Transverse colon (tissue), 4 donors: ENCODE results near the gene WDR45. TPM values are rescaled to one million over a fixed set of nuclear protein-coding genes. Genes with fewer than 3 reads are reported as not detected.

Experiments
- DNase-seq: peaks from one replicate; pipeline ENCODE4 v3.0.0-alpha.2; 2019
- H3K27ac ChIP-seq, 4 donors: fragments of 200-600 bp; sonication (generic); 2 replicates each; pipeline ENCODE4 v1.5.1; 2016 to 2018; ENCODE audit warnings: inconsistent platforms in 4 of 4
- H3K27me3 ChIP-seq: fragments of 200-600 bp; sonication (generic); 2 replicates; pipeline ENCODE4 v1.5.1; 2017; ENCODE audit warnings: inconsistent platforms
- H3K36me3 ChIP-seq, 4 donors: fragments of 200-600 bp; sonication (generic); 2 replicates each; pipeline ENCODE4 v1.5.1; 2017 to 2019; ENCODE audit warnings: inconsistent platforms in 4 of 4
- H3K4me1 ChIP-seq, 4 donors: fragments of 200-600 bp; sonication (generic); 2 replicates each; pipeline ENCODE4 v1.5.1; 2017 to 2020; ENCODE audit warnings: inconsistent platforms in 4 of 4
- H3K4me3 ChIP-seq, 4 donors: fragments of 200-600 bp; sonication (generic); 1 replicate in 1 of 4; 2 replicates in 3 of 4; pipeline versions ENCODE4 v1.5.1 to v1.6.1; 2017 to 2019; ENCODE audit warnings: inconsistent platforms in 4 of 4
- H3K9me3 ChIP-seq, 2 donors: fragments of 200-600 bp; sonication (generic); 2 replicates each; pipeline ENCODE4 v1.5.1; 2017 to 2019; ENCODE audit warnings: inconsistent platforms in 2 of 2
- CTCF ChIP-seq, 5 experiments: fragments of 200-600 bp in 3 of 5; fragments of 450-650 bp in 2 of 5; sonication (generic) in 3 of 5; IDR thresholded peaks; 1 replicate in 2 of 5; 2 replicates in 3 of 5; pipeline ENCODE4 v1.5.1; 2016 to 2017; ENCODE audit warnings: antibody characterized with exemption in 5 of 5, inconsistent platforms in 3 of 5, mild to moderate bottlenecking in 2 of 5, moderate library complexity in 1 of 5
- EP300 ChIP-seq: sonication (generic); formaldehyde crosslinking; IDR thresholded peaks from one replicate; pipeline ENCODE4 v1.6.1; 2017; ENCODE audit warnings: antibody characterized with exemption, low read depth
- POLR2A ChIP-seq: fragments of 450-650 bp; IDR thresholded peaks from one replicate; pipeline ENCODE4 v1.6.1; 2016; ENCODE audit warnings: antibody characterized with exemption, mild to moderate bottlenecking, moderate library complexity
- POLR2AphosphoS5 ChIP-seq, 3 donors: sonication (generic); formaldehyde crosslinking; IDR thresholded peaks; one replicate each; pipeline ENCODE4 v1.6.1; 2016; ENCODE audit warnings: antibody characterized with exemption in 3 of 3
- WGBS, 2 donors: methylation state at CpG; one replicate each; pipeline ENCODE4 v1.1.5; 2018; ENCODE audit warnings: low coverage in 1 of 2; 5-methylcytosine and 5-hydroxymethylcytosine counted together
- in situ Hi-C, 4 donors: fragments of 200-750 bp; cut with MboI; loops; one replicate each; pipeline versions ENCODE4 v1.15.0 to v1.15.1; 2017; ENCODE audit warnings: low sequenced_read_pairs in 3 of 4, low pct_ligation_motif_present in 1 of 4, low pct_unique_long_range_greater_than_20kb in 1 of 4
- intact Hi-C: fragments of 100-400 bp; cut with DNase I; formaldehyde crosslinking; loops from one replicate; pipeline ENCODE4 v1.15.1; 2023; ENCODE audit warnings: low total_unique reads
- total RNA-seq, 4 donors: library from RNA; depleted of rRNA; stranded (reverse); fragments of >200 nt; gene quantifications; one replicate each; pipeline ENCODE4 v1.1.0, GENCODE V29; 2016

Gene WDR45
- total RNA-seq, 4 donors from 2014 or later = 73.5 to 205 (median 117) TPM

- in situ Hi-C loops (no loop called here), intact Hi-C loops (no loop called here)
- TF ChIP-seq POLR2AphosphoS5 (IDR thresholded peaks at IDR 0.05) (no peak), CTCF (IDR thresholded peaks at IDR 0.05) (no peak), POLR2A (no peak), EP300 (no peak)
- Histone ChIP-seq H3K4me3 (peak overlapping the region in 3 of 4 donors; percentile 20 to 48 (median 23)), H3K4me1 (peaks cover 0 to 16% (median 2%) of the 10 kb centered on the region in 4 donors), H3K27ac (peak overlapping the region; percentile 59 to 86 (median 70)), H3K9me3 (no peaks in the 10 kb centered on the region), H3K36me3 (no peaks in the 10 kb centered on the region), H3K27me3 (no peaks in the 10 kb centered on the region)
- peak; percentile 55 for DNase-seq
- WGBS, 2 donors = 69% methylated on average over 63 of the region's 63 CpGs; no CpG with 5 or more reads in 1 of the 2 donors
Measured at GRCh38 chrX:49071877-49072711, 7.6 kb downstream of the WDR45 start.

GRCh38 chrX:49070988-49071387 is 8.7 kb downstream of the WDR45 start:
- WGBS, 2 donors = 81% methylated on average over 4 of the region's 4 CpGs; no CpG with 5 or more reads in 1 of the 2 donors
- intact Hi-C loops (no loop called here), in situ Hi-C loops (no loop called here)

GRCh38 chrX:49069038-49069437 is 10.6 kb downstream of the WDR45 start:
- Histone ChIP-seq H3K9me3 (no peaks in the 10 kb centered on the region), H3K36me3 (no peaks in the 10 kb centered on the region), H3K4me1 (peaks cover 0 to 13% (median 2%) of the 10 kb centered on the region in 4 donors), H3K4me3 (no peak overlapping the region), H3K27ac (no peak overlapping the region), H3K27me3 (no peaks in the 10 kb centered on the region)
- TF ChIP-seq EP300 (no peak), POLR2AphosphoS5 (IDR thresholded peaks at IDR 0.05) (no peak), CTCF (IDR thresholded peaks at IDR 0.05) (no peak), POLR2A (no peak)
- DNase-seq = no peak
- in situ Hi-C loops (no loop called here), intact Hi-C loops (no loop called here)
- WGBS, 2 donors = 90 to 100% methylated on average over 1 to 11 of the region's 11 CpGs

More at GRCh38 chrX:49070988-49071387, 8.7 kb downstream of the WDR45 start:
- peaks cover 0 to 16% (median 2%) of the 10 kb centered on the region in 4 donors for H3K4me1 ChIP-seq
- no peaks in the 10 kb centered on the region for H3K9me3 ChIP-seq
- no peak for TF ChIP-seq CTCF (IDR thresholded peaks at IDR 0.05)
- TF ChIP-seq POLR2AphosphoS5 (IDR thresholded peaks at IDR 0.05) = no peak
- no peak for TF ChIP-seq POLR2A
- no peak for TF ChIP-seq EP300
- no peaks in the 10 kb centered on the region for H3K27me3 ChIP-seq
- no peak overlapping the region for H3K4me3 ChIP-seq
- no peak overlapping the region for H3K27ac ChIP-seq
- no peaks in the 10 kb centered on the region for H3K36me3 ChIP-seq
- no peak for DNase-seq

- no peaks in the 10 kb centered on the region for H3K9me3 ChIP-seq
- H3K4me3 ChIP-seq = no peak overlapping the region
- H3K36me3 ChIP-seq = no peaks in the 10 kb centered on the region
- intact Hi-C loops = no loop called here
- WGBS, 2 donors = 87% methylated on average over 31 of the region's 41 CpGs; no CpG with 5 or more reads in 1 of the 2 donors
- no peak overlapping the region for H3K27ac ChIP-seq
- H3K4me1 ChIP-seq = peaks cover 0 to 3% (median 0%) of the 10 kb centered on the region in 4 donors
- in situ Hi-C loops = no loop called here
- DNase-seq = no peak
- TF ChIP-seq POLR2AphosphoS5 (IDR thresholded peaks at IDR 0.05) (no peak), POLR2A (no peak), CTCF (IDR thresholded peaks at IDR 0.05) (no peak), EP300 (no peak)
- no peaks in the 10 kb centered on the region for H3K27me3 ChIP-seq
Measured at GRCh38 chrX:49067285-49068120, 12.2 kb downstream of the WDR45 start.
